HG02885 (cell line): Measurements from ENCODE around the gene PDCL3.
A peak's percentile ranks its signal among the peaks of the same experiment; 100 is the strongest.

Experiments
- ATAC-seq: cut with Tn5 transposase; IDR thresholded peaks from one replicate; pipeline ENCODE4 v1.9.1; 2021; ENCODE audit warnings: mild to moderate bottlenecking; ENCODE audit not compliant: unreplicated experiment, poor library complexity

PDCL3 gene

DNA sequence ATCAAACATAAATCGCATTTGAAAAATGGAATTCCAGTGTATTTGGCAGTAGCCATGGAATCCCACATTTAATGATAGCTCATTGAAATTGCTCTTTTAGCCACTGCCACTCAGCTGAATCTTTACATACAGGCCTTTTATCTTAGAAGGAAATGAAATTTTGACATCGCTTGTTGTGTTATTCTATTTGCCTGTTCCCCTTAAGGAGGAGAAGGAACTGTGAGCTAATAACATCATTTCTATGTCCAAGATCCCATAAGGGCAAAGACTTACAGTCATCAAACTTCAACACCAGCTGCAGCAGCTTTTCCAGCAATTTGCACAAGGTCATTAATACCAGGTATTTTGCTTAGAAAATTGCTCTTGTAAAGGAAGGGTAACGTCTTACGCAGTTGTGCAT lies 6.0 kb upstream of the PDCL3 start:
- no peak for ATAC-seq

DNA sequence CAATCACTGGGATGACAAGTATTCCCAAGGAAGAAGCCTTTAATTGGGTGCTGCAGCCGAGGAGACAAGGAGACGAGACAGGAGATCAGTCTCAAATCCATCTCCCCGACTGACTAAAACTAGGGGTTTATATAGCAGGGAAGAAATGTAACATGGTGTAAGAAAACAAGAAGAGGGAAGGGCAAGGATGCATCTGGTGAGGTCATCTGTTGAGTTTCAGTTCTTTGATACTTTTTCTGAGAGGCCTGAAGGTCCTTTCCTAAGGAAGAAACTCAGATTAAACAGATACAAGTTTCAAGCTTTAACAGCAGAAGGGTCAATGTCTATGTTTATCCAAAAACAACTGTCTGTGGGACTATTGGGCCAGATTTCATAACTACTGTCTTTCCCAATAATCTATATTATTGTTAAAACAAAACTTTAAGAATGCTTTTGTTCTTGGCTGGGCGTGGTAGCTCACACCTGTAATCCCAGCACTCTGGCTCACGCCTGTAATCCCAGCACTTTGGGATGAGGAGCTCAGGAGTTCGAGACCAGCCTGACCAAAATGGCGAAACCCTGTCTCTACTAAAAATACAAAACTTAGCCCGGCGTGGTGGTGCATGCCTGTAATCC lies 2.5 kb upstream of the PDCL3 start:
- no peak for ATAC-seq

DNA sequence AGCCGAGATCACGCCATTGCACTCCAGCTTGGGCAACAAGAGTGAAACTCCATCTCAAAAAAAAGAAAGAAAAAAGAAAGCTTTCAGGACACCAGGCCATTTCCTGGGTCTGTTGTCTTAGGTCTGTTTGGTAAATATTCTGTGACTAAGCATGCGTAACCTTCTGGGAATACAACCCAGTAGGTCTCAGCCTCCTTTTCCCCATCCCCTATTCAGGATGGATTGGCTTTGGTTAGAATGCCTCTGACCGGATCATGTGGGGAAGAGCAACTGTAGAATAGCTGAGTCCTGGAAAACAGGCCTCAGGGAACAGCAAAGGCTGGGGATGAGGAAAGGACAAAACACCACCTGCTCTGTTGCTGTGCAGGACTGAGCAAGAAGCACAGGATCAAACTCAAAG lies 1.6 kb upstream of the PDCL3 start:
- no peak for ATAC-seq

DNA sequence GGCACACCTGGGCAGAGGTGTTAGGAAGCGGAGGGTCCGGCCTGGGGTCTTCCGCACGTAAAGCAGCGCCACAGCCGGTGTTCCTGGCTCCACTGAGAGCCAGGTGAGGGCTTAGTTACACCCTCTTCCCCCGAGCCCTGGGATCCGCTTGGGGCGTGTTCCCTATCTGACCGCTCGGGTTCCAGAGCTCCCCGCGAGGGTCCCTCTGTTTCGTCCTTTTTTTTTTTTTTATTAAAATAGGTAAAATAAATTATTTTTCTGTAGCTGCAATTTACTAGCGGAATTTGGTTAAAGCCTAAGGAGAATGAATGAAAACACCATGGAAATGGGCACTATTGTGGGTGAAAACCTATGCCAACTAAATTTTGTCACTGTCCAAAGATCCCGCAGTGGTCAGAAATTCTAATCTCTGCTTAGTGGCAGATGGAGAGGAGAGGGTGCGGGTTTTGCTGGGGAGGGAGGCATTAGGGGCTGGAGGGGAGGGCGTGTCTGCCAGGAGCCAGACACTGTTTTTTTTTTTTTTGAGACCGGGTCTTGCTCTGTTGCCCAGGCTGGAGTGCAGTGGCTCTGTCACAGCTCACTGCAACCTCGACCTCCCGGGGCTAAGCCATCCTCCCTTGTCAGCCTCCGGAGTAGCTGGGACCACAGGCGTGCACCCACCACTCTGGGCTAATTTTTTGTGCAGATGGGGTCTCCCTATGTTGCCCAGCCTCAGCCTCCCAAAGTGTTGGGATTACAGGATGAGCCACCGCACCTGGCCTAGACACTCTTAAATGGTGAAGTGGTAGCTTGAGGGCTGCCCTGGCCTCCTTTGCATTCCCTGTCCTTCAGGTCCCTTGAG lies 834 bp downstream of the PDCL3 start:
- peak; percentile 10 for ATAC-seq

DNA sequence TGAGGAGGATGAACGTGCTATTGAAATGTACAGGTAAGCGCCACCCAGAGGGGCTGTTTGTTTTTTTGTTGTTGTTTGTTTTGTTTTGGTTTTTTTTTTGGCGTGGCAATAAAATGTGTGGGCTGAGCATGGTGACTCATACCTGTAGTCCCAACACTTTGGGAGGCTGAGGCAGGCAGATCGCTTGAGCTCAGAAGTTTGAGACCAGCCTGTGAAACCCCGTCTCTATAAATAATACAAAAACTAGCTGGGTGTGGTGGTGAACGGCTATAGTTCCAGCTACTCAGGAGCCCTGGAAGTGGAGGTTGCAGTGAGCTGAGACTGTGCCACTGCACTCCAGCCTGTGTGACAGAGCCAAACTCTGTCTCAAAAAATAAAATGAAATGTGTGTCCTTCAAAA lies 6.2 kb downstream of the PDCL3 start:
- peak; percentile 75 for ATAC-seq

DNA sequence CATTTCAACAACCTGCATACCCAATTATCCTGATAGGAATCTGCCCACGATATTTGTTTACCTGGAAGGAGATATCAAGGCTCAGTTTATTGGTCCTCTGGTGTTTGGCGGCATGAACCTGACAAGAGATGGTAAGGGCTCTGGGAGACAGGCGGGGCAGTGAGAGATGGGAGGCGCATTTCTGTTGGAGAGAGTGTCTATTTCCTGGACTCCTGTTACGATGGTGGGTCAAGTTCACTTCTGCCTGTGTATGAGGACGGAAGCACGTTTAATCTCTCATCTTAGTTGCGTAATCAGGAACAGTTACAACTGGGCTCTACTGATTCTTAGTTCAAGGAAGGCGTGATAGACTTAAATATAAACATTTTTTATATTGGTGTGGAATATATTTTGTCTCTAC lies 8.9 kb downstream of the PDCL3 start:
- no peak for ATAC-seq

DNA sequence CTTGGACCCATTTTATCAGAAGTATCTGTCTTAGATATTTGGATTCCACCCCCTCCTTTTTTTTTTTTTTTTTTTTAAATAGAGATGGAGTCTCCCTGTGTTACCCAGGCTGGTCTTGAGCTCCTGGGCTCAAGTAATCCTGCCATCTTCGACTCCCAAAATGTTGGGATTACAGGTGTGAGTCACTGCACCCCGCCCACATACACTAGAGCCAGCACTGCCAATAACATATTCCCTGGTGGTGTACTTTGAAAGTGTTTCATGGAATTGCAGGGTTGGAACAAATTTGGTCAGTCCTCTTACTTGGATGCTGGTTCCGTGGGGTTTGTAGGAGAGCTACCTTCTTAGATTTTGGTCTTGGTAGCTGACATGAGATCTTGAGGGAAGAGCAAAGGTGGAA lies 15.0 kb downstream of the PDCL3 start:
- ATAC-seq = no peak

DNA sequence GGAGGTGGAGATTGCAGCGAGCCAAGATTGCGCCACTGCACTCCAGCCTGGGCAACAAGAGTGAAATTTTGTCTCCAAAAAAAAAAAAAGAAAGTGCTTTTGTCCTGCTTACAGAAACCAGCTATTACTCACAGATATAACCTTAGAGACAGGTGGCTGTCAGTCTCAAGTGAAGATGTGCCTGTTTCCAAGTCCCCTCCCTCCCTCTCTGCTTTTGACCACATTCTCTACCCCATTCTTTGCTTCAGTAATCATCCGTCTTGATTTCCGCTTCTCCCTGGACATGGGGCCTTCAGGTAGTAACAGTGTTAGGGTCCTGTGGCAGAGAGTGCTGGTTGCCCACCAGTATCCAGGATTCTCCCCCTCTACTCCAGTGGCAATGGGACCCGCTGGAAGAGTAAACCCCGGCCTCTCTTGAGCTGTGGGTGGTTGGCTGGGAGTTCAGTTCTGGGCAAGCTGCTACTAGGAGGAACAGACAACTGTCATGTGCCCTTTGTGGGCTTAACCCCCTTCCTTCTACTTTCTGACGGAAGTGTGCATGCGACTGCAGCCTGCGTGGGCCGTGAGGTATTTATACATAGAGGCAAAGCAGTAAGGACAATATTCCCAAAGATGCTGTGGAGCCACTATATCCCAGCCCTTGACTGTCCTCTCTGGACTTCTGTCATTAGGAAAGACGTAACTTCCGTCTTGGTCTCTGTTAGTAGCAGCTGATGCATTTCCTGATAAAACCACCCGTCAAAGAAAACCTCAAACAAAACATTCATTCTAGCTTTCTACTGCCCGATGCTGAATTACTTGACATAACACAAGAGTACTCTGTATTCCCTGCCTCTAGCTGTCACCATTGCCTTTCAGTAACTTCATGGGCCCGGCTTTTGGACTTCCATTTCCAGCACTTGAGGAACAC lies 17.8 kb downstream of the PDCL3 start:
- ATAC-seq = peak; percentile 84

DNA sequence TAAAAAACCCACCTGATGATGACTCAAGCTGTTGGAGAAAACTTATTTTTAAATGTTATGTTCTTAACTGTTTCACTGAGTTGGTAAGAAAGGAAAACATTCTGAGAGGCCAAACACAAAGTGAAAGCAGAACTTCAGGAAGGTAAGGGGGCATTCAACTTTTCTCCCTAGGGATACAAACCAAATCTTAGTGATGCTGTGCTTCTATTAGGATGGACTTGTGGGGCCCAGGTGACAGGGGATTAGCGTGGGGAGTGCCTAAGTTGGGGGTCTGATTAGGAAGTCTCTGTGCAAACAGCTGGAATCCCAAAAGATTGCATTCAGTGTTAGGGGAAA lies 18.5 kb downstream of the PDCL3 start:
- ATAC-seq = no peak

DNA sequence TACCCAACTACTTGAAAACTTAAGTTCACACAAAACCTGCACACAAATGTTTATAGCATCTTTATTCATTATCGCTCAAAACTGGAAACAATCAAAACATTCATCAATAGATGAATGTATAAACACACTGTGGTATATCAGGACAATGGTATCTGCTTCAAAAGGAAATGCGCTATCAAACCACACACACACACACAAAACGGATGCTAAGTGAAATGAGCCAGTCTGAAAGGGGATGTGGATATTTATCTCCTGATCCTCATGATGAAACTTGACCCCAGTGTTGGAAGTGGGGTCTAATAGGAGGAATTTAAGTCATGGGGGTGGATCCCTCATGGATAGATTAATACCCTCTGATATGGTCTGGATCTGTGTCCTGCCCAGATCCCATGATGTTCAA lies 22.0 kb downstream of the PDCL3 start:
- ATAC-seq = no peak

DNA sequence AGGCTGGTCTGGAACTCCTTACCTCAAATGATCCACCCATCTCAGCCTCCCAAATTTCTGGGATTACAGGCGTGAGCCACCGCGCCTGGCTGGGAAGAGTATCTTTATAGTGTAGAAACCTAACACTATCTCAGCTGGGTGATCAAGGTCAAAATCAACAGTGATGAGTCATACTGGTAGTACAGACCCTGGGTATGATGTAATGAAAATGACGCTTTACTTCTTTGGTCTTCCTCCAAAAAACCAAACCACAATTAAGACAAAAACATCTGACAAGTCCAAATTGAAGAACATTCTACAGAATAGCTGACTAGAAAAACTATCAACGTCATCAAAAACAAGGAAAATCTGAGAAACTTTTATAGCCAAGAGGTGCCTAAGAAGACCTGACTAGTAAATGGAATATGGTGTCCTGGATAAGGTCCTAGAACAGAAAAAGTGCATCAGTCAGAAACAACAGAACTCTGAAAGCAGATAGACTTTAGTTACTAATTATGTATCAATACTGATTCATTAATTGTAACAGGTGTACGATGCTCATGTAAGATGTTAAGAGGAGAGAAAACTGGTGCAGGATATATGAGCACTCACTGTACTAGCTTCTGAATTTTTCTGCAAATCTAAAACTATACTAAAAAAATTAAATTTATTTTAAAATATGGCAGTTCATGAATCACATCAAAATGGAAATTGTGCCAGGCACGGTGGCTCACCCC lies 25.4 kb downstream of the PDCL3 start:
- peak; percentile 87 for ATAC-seq

DNA sequence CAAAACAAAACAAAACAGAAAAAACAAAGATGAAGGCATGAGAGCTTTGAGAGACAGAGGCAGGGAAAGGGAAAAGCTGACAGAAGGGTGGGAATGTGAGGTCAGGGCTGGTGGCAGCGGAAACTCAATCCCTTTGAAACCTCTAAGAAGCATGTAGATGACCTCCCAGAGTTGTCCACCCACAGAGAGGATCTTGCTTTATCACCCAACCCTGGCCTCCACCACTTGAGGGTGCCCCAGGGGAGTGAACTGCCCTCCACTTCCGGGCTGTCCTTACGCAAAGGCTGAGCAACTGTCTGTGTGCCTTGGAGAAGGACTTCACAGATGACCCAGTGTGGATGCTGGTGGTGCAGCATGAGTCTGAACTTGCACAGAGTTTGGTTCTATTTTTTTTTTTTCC lies 26.7 kb downstream of the PDCL3 start:
- no peak for ATAC-seq

DNA sequence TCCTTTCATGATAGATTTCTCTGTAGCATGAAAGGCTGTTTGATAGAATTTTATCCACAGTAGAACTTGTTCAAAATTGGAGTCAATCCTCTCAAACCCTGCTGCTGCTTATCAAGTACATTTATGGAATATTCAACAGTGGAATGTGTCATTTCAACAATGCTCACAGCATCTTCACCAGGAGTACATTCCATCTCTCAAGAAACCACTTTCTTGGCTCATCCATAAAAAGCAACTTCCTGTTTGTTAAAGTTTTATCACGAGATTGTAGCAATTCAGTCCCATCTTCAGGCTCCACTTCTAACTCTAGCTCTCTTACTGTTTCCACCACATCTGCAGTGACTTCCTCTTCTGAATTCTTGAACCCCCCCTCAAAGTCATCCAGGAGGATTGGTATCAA lies 29.4 kb downstream of the PDCL3 start:
- no peak for ATAC-seq

DNA sequence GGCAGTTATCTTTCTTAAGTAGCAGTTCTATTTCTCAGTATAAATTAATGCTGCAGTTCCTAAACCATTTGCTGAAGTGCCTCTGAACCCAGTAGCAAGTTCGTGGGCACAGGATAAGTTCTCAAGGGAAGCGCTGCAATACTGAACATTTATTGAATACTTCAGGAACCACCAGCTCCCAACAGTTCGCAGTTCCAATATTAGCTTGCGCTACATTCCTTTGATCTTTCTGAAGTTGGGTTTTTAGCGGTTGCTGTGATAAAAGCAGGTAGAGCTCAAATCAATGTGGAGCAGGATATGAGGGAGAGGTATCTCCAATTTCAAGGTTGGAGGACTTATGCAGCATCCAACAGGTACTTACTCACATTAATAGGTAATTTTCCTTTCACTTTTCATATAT lies 33.7 kb downstream of the PDCL3 start:
- no peak for ATAC-seq

DNA sequence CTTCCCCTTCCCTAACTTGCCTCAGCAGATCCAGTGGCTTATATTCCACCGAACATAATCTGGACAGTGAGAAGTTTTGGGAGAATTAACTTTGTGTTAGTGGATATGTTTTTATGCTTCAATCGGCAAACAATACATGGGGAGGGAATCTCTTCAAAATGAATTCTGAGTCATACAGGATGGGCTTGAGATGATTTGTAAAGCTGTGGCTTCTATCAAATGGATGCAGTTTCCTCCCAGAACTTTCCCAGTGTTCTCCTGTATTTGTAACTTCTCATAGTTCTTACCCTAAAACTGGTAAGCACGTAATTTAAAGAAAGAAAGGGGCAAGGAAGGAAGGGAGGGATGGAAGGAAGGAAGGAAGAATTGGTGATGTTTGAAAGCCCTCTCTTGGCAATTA lies 36.8 kb downstream of the PDCL3 start:
- ATAC-seq = no peak

DNA sequence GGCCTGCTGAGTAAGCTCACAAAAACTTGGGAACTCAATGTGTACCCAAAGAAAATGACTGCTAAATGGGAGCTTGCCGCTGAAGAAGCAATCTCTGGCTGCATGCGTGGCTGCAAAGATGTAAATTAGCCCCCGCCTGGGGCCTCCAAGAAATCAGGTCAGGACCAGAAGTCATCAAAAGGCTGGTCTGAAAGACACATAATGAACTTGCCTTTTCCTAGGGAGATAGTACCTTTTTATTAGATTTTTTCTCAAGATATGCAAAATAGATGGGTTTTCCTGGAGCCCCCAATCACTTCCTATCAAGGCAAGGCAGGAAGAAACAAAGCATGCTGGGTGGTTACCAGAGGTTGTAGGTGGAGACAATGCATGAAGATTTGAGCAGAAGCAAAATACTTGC lies 38.9 kb downstream of the PDCL3 start:
- ATAC-seq = no peak

DNA sequence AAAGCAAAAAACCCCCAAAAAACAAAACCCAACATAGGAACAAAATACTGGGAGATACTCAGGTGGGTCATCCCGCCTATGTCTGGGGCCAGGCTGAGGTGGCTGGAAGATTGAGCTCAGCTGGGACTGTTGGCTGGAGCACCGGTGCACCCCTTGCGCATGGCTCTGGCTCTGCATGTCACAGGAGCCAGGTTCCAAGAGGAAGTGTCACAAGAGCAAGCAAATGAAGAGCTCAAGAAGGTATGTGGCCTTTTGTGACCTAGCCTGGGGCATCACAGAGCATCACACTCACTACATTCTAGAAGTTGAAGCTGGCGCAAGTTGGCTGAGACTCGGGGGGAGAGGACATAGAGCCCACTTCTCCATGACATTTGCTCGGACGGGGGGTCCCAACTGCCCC lies 40.6 kb downstream of the PDCL3 start:
- ATAC-seq = no peak

DNA sequence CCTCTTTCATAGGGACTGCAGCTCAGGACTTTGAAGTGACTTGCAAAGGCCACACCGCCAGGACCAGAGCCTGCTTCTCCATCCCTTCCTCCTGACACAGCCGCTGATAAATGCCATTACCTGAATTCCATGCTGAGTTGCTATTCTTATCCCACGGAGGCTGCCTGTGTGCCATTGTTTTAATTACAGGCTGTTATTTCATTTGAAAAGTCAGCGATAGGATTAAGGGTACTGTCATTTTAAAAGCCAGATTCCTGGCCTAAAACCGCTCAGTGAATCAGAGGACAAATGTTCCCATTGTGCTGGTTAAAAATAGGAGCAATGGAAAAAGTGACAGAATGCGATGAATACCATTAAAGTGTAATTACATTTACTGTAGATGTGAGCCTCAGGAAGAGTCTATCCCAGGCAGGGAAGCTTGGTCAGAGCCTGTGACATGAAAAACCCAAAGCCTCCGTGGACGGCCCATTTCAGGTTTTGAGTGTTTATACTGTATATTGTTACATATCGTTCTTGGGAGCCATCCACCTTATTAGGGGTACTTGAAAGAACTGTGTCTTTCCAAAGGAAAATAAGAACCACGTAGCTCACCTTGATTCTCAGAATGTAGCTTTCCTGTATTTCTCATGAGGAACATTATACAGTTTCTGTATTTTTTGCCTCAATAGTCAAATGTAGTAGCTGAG lies 41.3 kb downstream of the PDCL3 start:
- ATAC-seq = no peak

DNA sequence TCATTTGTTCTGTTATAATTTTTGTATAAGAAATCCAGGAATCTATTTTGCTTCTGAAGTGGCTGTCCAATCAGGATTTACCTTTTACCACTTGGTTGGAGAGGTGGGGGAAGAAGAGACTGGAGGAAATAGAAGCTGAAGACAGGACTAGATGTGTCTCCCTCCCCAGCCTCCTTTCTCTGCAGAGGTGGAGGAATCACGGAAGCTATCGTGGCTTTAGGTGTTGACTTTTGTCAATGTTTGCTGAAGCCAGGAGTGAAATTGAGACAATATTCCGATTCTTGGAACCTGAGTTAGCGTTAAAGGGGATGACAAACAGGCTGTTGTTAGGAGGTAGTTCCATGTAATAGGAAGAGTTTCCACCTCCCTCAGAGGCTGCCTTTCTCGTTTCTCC lies 43.5 kb downstream of the PDCL3 start:
- ATAC-seq = no peak

DNA sequence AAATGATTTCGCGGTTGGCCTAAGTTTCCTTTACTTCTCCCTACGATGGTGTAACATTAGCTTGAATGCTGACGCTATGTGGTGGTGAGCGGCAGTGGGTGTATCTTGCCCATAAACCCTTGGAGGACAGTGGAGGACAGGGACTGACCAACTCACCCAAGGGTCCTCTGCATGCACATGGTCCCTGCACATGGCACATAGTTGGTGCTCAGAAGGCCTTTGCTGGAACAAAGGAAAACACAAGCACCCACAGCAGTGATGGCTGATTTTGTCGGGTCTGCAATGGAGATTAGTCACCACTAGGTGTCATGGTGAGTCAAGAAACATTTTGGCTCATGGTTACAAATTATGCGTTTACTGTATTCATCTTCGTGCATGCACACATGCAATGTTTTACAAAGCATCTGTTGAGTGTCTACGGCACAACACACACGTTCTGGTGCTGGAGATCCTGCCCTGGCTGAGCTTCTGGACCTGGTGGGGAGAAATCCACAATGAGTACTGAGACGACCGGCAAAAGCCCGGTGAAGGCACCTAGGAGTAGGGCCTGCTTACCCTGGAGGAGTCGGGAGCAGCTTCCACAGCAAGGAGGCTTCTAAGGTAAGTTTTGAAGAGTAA lies 44.0 kb downstream of the PDCL3 start:
- no peak for ATAC-seq
